Peyer's patch (tissue), 4 donors: Measurements from ENCODE around the gene IMMP2L. TPM values are rescaled to one million over a fixed set of nuclear protein-coding genes. Genes with fewer than 3 reads are reported as not detected.

ENCODE experiments used
- DNase-seq, 3 donors: peaks; one replicate each; pipeline ENCODE4 v3.0.0-alpha.2; 2017 to 2019
- H3K27ac ChIP-seq, 4 donors: fragments of 200-600 bp; sonication (generic); one replicate each; pipeline ENCODE4 v1.5.1; 2016 to 2019
- H3K27me3 ChIP-seq, 2 donors: fragments of 200-600 bp; sonication (generic); one replicate each; pipeline ENCODE4 v1.5.1; 2019
- H3K36me3 ChIP-seq, 3 donors: fragments of 200-600 bp; sonication (generic); one replicate each; pipeline ENCODE4 v1.5.1; 2016 to 2019
- H3K4me1 ChIP-seq, 4 donors: fragments of 200-600 bp; sonication (generic); one replicate each; pipeline ENCODE4 v1.5.1; 2016 to 2019
- H3K4me3 ChIP-seq, 4 donors: fragments of 200-600 bp; sonication (generic); 1 replicate in 3 of 4; 2 replicates in 1 of 4; pipeline ENCODE4 v1.5.1; 2016 to 2019; ENCODE audit warnings: mild to moderate bottlenecking in 1 of 4
- H3K9me3 ChIP-seq, 4 donors: fragments of 200-600 bp; sonication (generic); one replicate each; pipeline ENCODE4 v1.5.1; 2016 to 2019; ENCODE audit warnings: mild to moderate bottlenecking in 1 of 4
- CTCF ChIP-seq, 6 experiments: fragments of 450-650 bp in 4 of 6; fragments of 200-600 bp in 2 of 6; sonication (generic) in 1 of 6; IDR thresholded peaks; one replicate each; pipeline ENCODE4 v1.5.1; 2017 to 2019; ENCODE audit warnings: antibody characterized with exemption in 6 of 6, mild to moderate bottlenecking in 3 of 6, moderate library complexity in 1 of 6
- POLR2A ChIP-seq, 2 donors: fragments of 450-650 bp; IDR thresholded peaks; one replicate each; pipeline ENCODE4 v1.5.1; 2017; ENCODE audit warnings: antibody characterized with exemption in 2 of 2, mild to moderate bottlenecking in 2 of 2, moderate library complexity in 2 of 2
- total RNA-seq, 4 donors: library from RNA; depleted of rRNA; stranded (reverse); fragments of >200 nt; gene quantifications; one replicate each; pipeline ENCODE4 v1.1.0, GENCODE V29; 2016

IMMP2L gene
- total RNA-seq, 4 donors from 2014 or later: 5.1 to 16.5 (median 10.9) TPM

GRCh38 chr7:111103678-111104274, 458.5 kb downstream of the IMMP2L start:
- TF ChIP-seq POLR2A (IDR thresholded peaks at IDR 0.05) (no peak), CTCF (IDR thresholded peaks at IDR 0.05) (no peak)

DNA sequence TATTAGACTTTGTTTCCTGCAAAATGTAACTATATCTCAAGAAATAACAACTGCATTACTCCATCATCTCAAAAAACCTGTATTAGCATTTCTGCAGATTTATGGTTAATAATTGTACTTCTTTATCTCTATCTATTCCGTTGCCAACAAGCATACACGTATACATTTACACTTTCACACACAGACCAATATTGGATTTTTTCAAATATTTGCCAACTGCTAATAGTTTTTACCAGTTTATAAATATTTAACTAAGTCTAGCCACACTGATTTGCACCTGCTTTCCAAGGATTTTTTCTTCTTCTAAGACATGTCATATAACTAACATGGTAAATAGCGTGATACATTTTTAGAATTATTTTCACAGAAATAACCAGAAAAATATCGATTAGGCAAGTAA, 459.2 kb downstream of the IMMP2L start:
- Histone ChIP-seq H3K36me3 (no peaks in the 10 kb centered on the region), H3K9me3 (no peaks in the 10 kb centered on the region), H3K4me3 (no peak overlapping the region), H3K27ac (no peak overlapping the region), H3K27me3 (no peaks in the 10 kb centered on the region), H3K4me1 (no peaks in the 10 kb centered on the region)
- DNase-seq: no peak
- TF ChIP-seq CTCF (IDR thresholded peaks at IDR 0.05) (no peak), POLR2A (IDR thresholded peaks at IDR 0.05) (no peak)

More at GRCh38 chr7:111103678-111104274, 458.5 kb downstream of the IMMP2L start:
- Histone ChIP-seq H3K27ac (no peak overlapping the region), H3K4me3 (no peak overlapping the region), H3K4me1 (no peaks in the 10 kb centered on the region), H3K9me3 (no peaks in the 10 kb centered on the region), H3K36me3 (no peaks in the 10 kb centered on the region), H3K27me3 (no peaks in the 10 kb centered on the region)
- no peak for DNase-seq

DNA sequence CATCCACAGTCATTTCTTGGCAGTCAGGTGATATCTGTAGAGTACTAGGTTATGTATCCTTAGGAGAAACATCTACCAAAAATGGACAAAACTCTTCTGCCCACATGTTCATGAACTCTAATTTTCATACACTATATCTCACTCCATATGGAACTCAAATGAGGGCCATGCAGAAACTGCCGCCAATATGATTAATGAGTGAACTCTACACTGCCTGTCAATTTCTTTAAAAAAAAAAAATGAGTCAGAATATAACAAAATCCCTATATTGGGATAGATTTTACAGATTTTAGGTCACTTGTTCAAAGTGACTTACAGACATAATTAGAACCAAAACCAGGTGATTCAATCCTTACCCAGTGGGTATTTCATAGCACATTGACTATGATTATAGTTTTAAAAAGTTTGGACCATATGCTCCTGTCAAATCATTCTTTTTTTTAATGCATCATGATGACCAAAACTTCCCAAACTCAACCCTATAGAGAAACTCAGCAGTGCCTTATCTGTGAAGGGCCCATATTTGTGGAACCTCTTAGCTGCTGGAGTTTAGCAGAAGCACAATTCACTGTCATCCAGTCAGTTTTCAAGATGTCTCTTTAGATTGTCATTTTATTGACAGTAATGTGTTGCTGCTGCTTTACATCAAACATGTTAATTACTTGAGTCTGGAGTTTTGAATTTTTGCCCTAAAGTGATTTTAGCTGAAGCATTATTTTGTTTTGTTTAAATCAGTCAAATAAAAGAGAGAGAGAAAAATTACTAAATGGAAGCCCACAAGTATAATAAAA, 460.2 kb downstream of the IMMP2L start:
- H3K9me3 ChIP-seq: no peaks in the 10 kb centered on the region
- H3K27me3 ChIP-seq: no peaks in the 10 kb centered on the region
- H3K27ac ChIP-seq: no peak overlapping the region
- no peaks in the 10 kb centered on the region for H3K4me1 ChIP-seq
- H3K4me3 ChIP-seq: no peak overlapping the region
- H3K36me3 ChIP-seq: no peaks in the 10 kb centered on the region
- no peak for DNase-seq
- TF ChIP-seq POLR2A (IDR thresholded peaks at IDR 0.05): no peak
- no peak for TF ChIP-seq CTCF (IDR thresholded peaks at IDR 0.05)

GRCh38 chr7:111098926-111099250, 463.4 kb downstream of the IMMP2L start:
- Histone ChIP-seq H3K9me3 (no peaks in the 10 kb centered on the region), H3K4me1 (no peaks in the 10 kb centered on the region), H3K36me3 (no peaks in the 10 kb centered on the region), H3K4me3 (no peak overlapping the region), H3K27ac (no peak overlapping the region), H3K27me3 (no peaks in the 10 kb centered on the region)
- DNase-seq: no peak
- TF ChIP-seq POLR2A (IDR thresholded peaks at IDR 0.05) (no peak), CTCF (IDR thresholded peaks at IDR 0.05) (no peak)

- no peak overlapping the region for H3K27ac ChIP-seq
- H3K27me3 ChIP-seq: no peaks in the 10 kb centered on the region
- no peaks in the 10 kb centered on the region for H3K4me1 ChIP-seq
- H3K9me3 ChIP-seq: no peaks in the 10 kb centered on the region
- no peaks in the 10 kb centered on the region for H3K36me3 ChIP-seq
- peak in 2 of 3 donors; percentile 20 to 71 for DNase-seq
- H3K4me3 ChIP-seq: no peak overlapping the region
- TF ChIP-seq POLR2A (IDR thresholded peaks at IDR 0.05) (no peak), CTCF (IDR thresholded peaks at IDR 0.05) (peak; percentile 10 to 72 (median 54))
These were observed 464.0 kb downstream of the IMMP2L start for GRCh38 chr7:111098011-111098925.
